ENCODE data around the gene FAM83B.

FAM83B gene

GRCh38 chr6:54830216-54830615 is 16.4 kb upstream of the FAM83B start (continued):
- TF ChIP-seq, protein P1, sequence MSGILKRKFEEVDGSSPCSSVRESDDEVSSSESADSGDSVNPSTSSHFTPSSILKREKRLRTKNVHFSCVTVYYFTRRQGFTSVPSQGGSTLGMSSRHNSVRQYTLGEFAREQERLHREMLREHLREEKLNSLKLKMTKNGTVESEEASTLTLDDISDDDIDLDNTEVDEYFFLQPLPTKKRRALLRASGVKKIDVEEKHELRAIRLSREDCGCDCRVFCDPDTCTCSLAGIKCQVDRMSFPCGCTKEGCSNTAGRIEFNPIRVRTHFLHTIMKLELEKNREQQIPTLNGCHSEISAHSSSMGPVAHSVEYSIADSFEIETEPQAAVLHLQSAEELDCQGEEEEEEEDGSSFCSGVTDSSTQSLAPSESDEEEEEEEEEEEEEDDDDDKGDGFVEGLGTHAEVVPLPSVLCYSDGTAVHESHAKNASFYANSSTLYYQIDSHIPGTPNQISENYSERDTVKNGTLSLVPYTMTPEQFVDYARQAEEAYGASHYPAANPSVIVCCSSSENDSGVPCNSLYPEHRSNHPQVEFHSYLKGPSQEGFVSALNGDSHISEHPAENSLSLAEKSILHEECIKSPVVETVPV (CRISPR knock-in tag; IDR thresholded peaks at IDR 0.05), result no peak
- TF ChIP-seq CREB5 (CRISPR knock-in tag; IDR thresholded peaks at IDR 0.05; ENCODE audit: low read depth) (no peak), ZC3H10 (CRISPR knock-in tag; IDR thresholded peaks at IDR 0.05) (no peak)

DNA sequence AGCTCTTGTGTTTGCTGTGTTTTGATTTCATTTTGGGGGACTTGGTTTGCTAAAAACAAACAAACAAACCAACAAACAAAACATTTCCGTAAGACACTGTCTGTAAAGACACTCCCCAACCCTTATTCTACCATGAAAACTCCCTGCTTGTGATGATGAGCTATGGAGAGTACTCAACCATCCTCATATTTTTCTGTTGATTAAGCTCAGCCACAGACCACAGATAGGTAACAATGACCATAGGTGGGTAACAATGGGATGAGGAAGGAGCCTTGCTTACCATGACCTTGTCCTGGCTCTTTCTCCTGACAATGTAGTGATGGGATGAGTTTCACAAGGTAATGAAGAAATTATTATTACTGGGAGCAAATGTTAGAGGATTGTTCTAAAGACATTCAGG is 11.4 kb upstream of the FAM83B start:
- no peak for TF ChIP-seq PPARA (CRISPR knock-in tag; IDR thresholded peaks at IDR 0.05; ENCODE audit: borderline replicate concordance)
- TF ChIP-seq ISL1 (CRISPR knock-in tag; IDR thresholded peaks at IDR 0.05), result no peak
- TF ChIP-seq GLIS3 (CRISPR knock-in tag; IDR thresholded peaks at IDR 0.05), result no peak
- no peak for TF ChIP-seq ZNF70 (CRISPR knock-in tag; IDR thresholded peaks at IDR 0.05)
- TF ChIP-seq, protein P2, sequence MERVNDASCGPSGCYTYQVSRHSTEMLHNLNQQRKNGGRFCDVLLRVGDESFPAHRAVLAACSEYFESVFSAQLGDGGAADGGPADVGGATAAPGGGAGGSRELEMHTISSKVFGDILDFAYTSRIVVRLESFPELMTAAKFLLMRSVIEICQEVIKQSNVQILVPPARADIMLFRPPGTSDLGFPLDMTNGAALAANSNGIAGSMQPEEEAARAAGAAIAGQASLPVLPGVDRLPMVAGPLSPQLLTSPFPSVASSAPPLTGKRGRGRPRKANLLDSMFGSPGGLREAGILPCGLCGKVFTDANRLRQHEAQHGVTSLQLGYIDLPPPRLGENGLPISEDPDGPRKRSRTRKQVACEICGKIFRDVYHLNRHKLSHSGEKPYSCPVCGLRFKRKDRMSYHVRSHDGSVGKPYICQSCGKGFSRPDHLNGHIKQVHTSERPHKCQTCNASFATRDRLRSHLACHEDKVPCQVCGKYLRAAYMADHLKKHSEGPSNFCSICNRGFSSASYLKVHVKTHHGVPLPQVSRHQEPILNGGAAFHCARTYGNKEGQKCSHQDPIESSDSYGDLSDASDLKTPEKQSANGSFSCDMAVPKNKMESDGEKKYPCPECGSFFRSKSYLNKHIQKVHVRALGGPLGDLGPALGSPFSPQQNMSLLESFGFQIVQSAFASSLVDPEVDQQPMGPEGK (CRISPR knock-in tag; IDR thresholded peaks at IDR 0.05; ENCODE audit: borderline replicate concordance), result no peak
- no peak for TF ChIP-seq CREB5 (CRISPR knock-in tag; IDR thresholded peaks at IDR 0.05; ENCODE audit: low read depth)
- TF ChIP-seq OSR1 (CRISPR knock-in tag; IDR thresholded peaks at IDR 0.05), result no peak
- TF ChIP-seq TOX (CRISPR knock-in tag; IDR thresholded peaks at IDR 0.05; ENCODE audit: borderline replicate concordance), result no peak
- TF ChIP-seq, protein P1 (CRISPR knock-in tag; IDR thresholded peaks at IDR 0.05), result no peak
- TF ChIP-seq CSDC2 (CRISPR knock-in tag; IDR thresholded peaks at IDR 0.05), result no peak
- no peak for TF ChIP-seq ZNF8 (CRISPR knock-in tag; IDR thresholded peaks at IDR 0.05)
- no peak for TF ChIP-seq TCF4 (CRISPR knock-in tag; IDR thresholded peaks at IDR 0.05; ENCODE audit: borderline replicate concordance)
- TF ChIP-seq ZNF565 (CRISPR knock-in tag; conservative IDR thresholded peaks at IDR 0.05; ENCODE audit: low read depth), result no peak
- TF ChIP-seq ZC3H10 (CRISPR knock-in tag; IDR thresholded peaks at IDR 0.05), result no peak
- TF ChIP-seq ZFP3 (CRISPR knock-in tag; IDR thresholded peaks at IDR 0.05), result no peak
- no peak for TF ChIP-seq RARB (CRISPR knock-in tag; IDR thresholded peaks at IDR 0.05)
- ATAC-seq, result no peak

GRCh38 chr6:54846857-54847674 is 495 bp downstream of the FAM83B start:
- ATAC-seq, result no peak; the same call in 2 of the 3 replicates
- TF ChIP-seq ISL1 (CRISPR knock-in tag; IDR thresholded peaks at IDR 0.05) (no peak), ARNTL (CRISPR knock-in tag; IDR thresholded peaks at IDR 0.05; ENCODE audit: borderline replicate concordance, low read depth) (no peak)

DNA sequence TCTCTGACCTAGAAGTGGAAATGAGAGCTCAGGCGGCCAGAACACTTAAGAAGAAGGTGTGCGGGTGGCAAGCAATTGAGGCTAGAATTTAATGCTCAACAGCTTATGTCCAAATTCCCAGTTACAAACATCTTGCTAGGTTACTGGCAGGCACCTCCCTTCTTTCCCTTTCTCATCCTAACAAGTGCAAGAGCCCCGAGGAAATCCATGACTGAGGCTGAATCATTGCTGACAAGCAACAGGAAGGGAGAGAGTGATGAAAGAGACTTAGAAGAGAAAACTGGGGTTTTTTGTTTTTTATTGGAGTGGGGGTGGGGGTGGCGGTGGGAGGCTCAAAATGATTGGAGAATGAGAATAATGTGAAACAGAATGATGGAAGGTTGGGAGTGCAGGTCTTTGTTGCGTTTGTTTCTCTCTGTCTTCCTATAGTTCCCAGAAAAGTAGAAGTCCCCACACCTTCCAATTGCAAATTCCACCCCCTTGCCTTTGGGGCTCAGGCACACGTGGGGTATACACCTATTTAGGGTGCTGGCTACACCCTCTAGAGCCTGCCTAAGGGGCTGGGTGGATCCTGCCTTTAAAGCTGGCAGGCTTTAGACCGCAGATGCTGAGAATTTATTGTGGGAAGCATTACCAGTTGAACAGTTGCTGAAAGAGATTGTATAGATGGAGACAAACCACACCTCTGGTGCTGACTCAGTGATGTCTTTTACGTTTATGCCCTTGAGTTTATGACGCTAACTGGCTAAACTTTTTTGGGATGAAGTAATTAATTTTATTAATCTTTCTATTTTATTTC is 1.4 kb downstream of the FAM83B start:
- no peak for ATAC-seq
- TF ChIP-seq TCF4 (CRISPR knock-in tag; IDR thresholded peaks at IDR 0.05; ENCODE audit: borderline replicate concordance) (no peak), BACH2 (CRISPR knock-in tag; IDR thresholded peaks at IDR 0.05; ENCODE audit: borderline replicate concordance) (no peak), CSDC2 (CRISPR knock-in tag; IDR thresholded peaks at IDR 0.05) (no peak), GLIS3 (CRISPR knock-in tag; IDR thresholded peaks at IDR 0.05) (no peak), OSR1 (CRISPR knock-in tag; IDR thresholded peaks at IDR 0.05) (no peak), TSHZ2 (CRISPR knock-in tag; IDR thresholded peaks at IDR 0.05) (no peak), RARB (CRISPR knock-in tag; IDR thresholded peaks at IDR 0.05) (no peak), CREB5 (CRISPR knock-in tag; IDR thresholded peaks at IDR 0.05; ENCODE audit: low read depth) (no peak), ZNF8 (CRISPR knock-in tag; IDR thresholded peaks at IDR 0.05) (no peak), ZFP30 (CRISPR knock-in tag; IDR thresholded peaks at IDR 0.05) (no peak), SNAI2 (CRISPR knock-in tag; IDR thresholded peaks at IDR 0.05) (no peak), ISL1 (CRISPR knock-in tag; IDR thresholded peaks at IDR 0.05) (no peak), ARNTL (CRISPR knock-in tag; IDR thresholded peaks at IDR 0.05; ENCODE audit: borderline replicate concordance, low read depth) (no peak)
